Measurements from ENCODE around the gene SKOR2. TPM values are rescaled to one million over a fixed set of nuclear protein-coding genes. Genes with fewer than 3 reads are reported as not detected.

SKOR2 gene
- not detected in 2 replicates for total RNA-seq

GRCh38 chr18:47251289-47252120 is at the start of gene SKOR2:
Gene SKOR2 (minus strand): TSS chr18:47251660. CDS start chr18:47249183, 2,477 bp downstream.

GRCh38 chr18:47175898-47176575 is 75.4 kb downstream of the SKOR2 start, which contains the start of gene IER3IP1:
Gene IER3IP1 (minus strand): TSS chr18:47176364. CDS start chr18:47176277, 87 bp downstream.

Other genes starting within 250 kb of the SKOR2 start
- gene ELOA2, start 216.0 kb downstream of the SKOR2 start, total RNA-seq = under 0.01 TPM in 1 of 2 replicates, not detected in the other
- gene HDHD2, start 101.2 kb downstream of the SKOR2 start, total RNA-seq = 21.4 and 29.8 TPM in 2 replicates
- 22.3 and 24.7 TPM in 2 replicates for gene IER3IP1, start 75.3 kb downstream of the SKOR2 start, total RNA-seq

Measured in smooth muscle cell of the umbilical artery (primary cell).